Stimulated activated CD4-positive, alpha-beta T cell treated with anti-CD3 and anti-CD28 coated beads, Interleukin-2, amount 100 ng/mL, for 4 hours (primary cell): ENCODE results near the gene ZPR1.
"Not testable (repeated sequence)": the region's sequence is repeated elsewhere in the genome, so short reads cannot be mapped to it uniquely, and the experiment has no call there.

Source experiments
- DNase-seq: peaks from one replicate; pipeline ENCODE4 v3.0.0-alpha.2; 2020; ENCODE audit warnings: low read depth

ZPR1 gene

GRCh38 chr11:116825434-116825833 lies 37.6 kb upstream of the ZPR1 start:
- no peak for DNase-seq

- no peak for DNase-seq
These were observed 35.4 kb upstream of the ZPR1 start, which contains the start of gene APOA4 for GRCh38 chr11:116823031-116823843. TSS of gene APOA4 (minus strand) at chr11:116823304. CDS start at chr11:116823191, 113 bp downstream.

GRCh38 chr11:116822575-116822974 lies 34.8 kb upstream of the ZPR1 start:
- no peak for DNase-seq

GRCh38 chr11:116821050-116821918 lies 33.5 kb upstream of the ZPR1 start:
- no peak for DNase-seq

- no peak for DNase-seq
These were observed 31.2 kb upstream of the ZPR1 start for GRCh38 chr11:116819049-116819448.

GRCh38 chr11:116814502-116814901 lies 26.7 kb upstream of the ZPR1 start:
- DNase-seq, result no peak

GRCh38 chr11:116813781-116814471 lies 26.1 kb upstream of the ZPR1 start:
- no peak for DNase-seq

GRCh38 chr11:116813170-116813569 lies 25.3 kb upstream of the ZPR1 start:
- no peak for DNase-seq

GRCh38 chr11:116812109-116812508 lies 24.3 kb upstream of the ZPR1 start:
- DNase-seq, result no peak

GRCh38 chr11:116811194-116811593 lies 23.4 kb upstream of the ZPR1 start:
- no peak for DNase-seq

GRCh38 chr11:116808262-116809175 lies 20.7 kb upstream of the ZPR1 start:
- DNase-seq, result no peak

- no peak for DNase-seq
These were observed 19.9 kb upstream of the ZPR1 start for GRCh38 chr11:116807601-116808261.

- no peak for DNase-seq
These were observed 16.2 kb upstream of the ZPR1 start for GRCh38 chr11:116804001-116804400.

- DNase-seq, result not testable (repeated sequence)
These were observed 13.8 kb upstream of the ZPR1 start for GRCh38 chr11:116801662-116802061.

GRCh38 chr11:116800610-116801009 lies 12.8 kb upstream of the ZPR1 start:
- DNase-seq, result no peak

GRCh38 chr11:116798368-116798767 lies 10.5 kb upstream of the ZPR1 start:
- no peak for DNase-seq

- DNase-seq, result no peak
These were observed 10.0 kb upstream of the ZPR1 start for GRCh38 chr11:116797816-116798215.

GRCh38 chr11:116796548-116796947 lies 8.7 kb upstream of the ZPR1 start:
- DNase-seq, result no peak

- no peak for DNase-seq
These were observed 7.0 kb upstream of the ZPR1 start for GRCh38 chr11:116794851-116795250.

- DNase-seq, result no peak
These were observed 5.9 kb upstream of the ZPR1 start for GRCh38 chr11:116793772-116794097.
